ENCODE data around the gene LCE7A. TPM values are rescaled to one million over a fixed set of nuclear protein-coding genes. Genes with fewer than 3 reads are reported as not detected.

Gene LCE7A
- total and polyA plus RNA-seq, 2 of the 4 experiments (the other 2 are of a cell fraction): not detected

DNA sequence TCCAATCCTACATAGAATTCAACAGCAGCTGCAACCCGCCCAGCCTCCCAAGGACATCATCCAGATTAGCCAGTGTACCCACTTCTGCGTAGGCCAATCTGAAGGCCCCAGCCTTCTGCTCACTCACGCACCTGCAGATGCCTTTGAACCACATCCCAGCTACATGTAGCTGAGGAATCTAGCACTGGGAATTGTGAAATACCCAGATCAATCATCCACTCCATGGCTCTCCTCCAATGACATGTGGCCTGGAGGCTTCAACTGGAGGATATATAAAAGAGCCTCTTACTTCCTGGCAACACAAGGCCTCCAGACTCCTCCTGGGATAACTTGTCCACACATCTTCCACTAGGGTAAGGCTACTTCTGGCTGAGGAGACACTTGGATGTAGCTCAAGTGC, 17.2 kb upstream of the LCE7A start, which contains the start of gene LCE6A:
TSS of gene LCE6A (plus strand) at position 301 of the 400 bp plus-strand sequence. CDS start 665 bp downstream, outside the sequence.
- Histone ChIP-seq H2BK5ac (ENCODE audit: low read depth, low read length, poor library complexity, severe bottlenecking) (no peak within 1 kb of the TSS), H3K18ac (ENCODE audit: low read depth, low read length) (no peak within 1 kb of the TSS), H2BK20ac (ENCODE audit: low read depth, low read length) (no peak within 1 kb of the TSS), H2AK5ac (ENCODE audit: low read depth, low read length) (no peak within 1 kb of the TSS), H2BK120ac (ENCODE audit: low read depth, low read length) (no peak within 1 kb of the TSS), H3K4ac (ENCODE audit: low read depth, low read length) (no peak within 1 kb of the TSS), H3K4me1 (ENCODE audit: control insufficient read depth, insufficient read depth, low read length) (no peaks in the 10 kb centered on the region), H3K79me1 (ENCODE audit: low read depth in 1 of 2, low read length in 2 of 2) (no peaks in the 10 kb centered on the region), H2AK9ac (replicated peaks; ENCODE audit: low read depth, low read length, poor library complexity) (no peak within 1 kb of the TSS), H3K56ac (ENCODE audit: extremely low read depth, insufficient read depth, low read length) (no peak within 1 kb of the TSS), H2AFZ (replicated peaks; ENCODE audit: low read length, poor library complexity) (peak within 1 kb of the TSS; percentile 19), H3K9me1 (ENCODE audit: insufficient read depth, low read length) (no peaks in the 10 kb centered on the region), H3K36me3 (ENCODE audit: control insufficient read depth, insufficient read depth, low read length) (no peaks in the 10 kb centered on the region), H2BK15ac (ENCODE audit: low read depth, low read length) (no peak within 1 kb of the TSS), H3K23ac (ENCODE audit: low read depth, low read length) (no peak within 1 kb of the TSS), H4K8ac (ENCODE audit: low read depth in 2 of 2, low read length in 2 of 2) (no peak within 1 kb of the TSS), H4K5ac (ENCODE audit: low read depth, low read length) (no peak within 1 kb of the TSS), H4K20me1 (ENCODE audit: insufficient read depth, low read length) (no peaks in the 10 kb centered on the region), H3K4me3 (ENCODE audit: insufficient read depth, low read depth, low read length) (no peak within 1 kb of the TSS), H3K4me2 (ENCODE audit: low read depth, low read length) (no peak within 1 kb of the TSS), H3K9me3 (ENCODE audit: control insufficient read depth, insufficient read depth, low read length) (no peaks in the 10 kb centered on the region), H3K9ac (ENCODE audit: low read depth, low read length) (no peak within 1 kb of the TSS), H3K27me3 (ENCODE audit: control insufficient read depth, insufficient read depth, low read length) (no peaks in the 10 kb centered on the region), H3K14ac (replicated peaks; ENCODE audit: low read depth, low read length) (no peak within 1 kb of the TSS), H3K27ac (ENCODE audit: insufficient read depth, low read length) (no peak within 1 kb of the TSS), H4K91ac (ENCODE audit: insufficient read depth, low read depth, low read length) (no peak within 1 kb of the TSS)
- ChIA-PET POLR2A (ENCODE audit: unreplicated experiment) (no interaction called here), CTCF (no interaction called here)
- intact Hi-C loops (cut with micrococcal nuclease): no loop called here
- no peak for TF ChIP-seq RFX5 (IDR thresholded peaks at IDR 0.05; ENCODE audit: low read depth, low read length)
- TF ChIP-seq POLR2A (IDR thresholded peaks at IDR 0.05; ENCODE audit: low read depth, low read length): no peak
- no peak for TF ChIP-seq FOS (IDR thresholded peaks at IDR 0.05; ENCODE audit: low read depth, low read length)
- TF ChIP-seq CEBPB (IDR thresholded peaks at IDR 0.05; ENCODE audit: low read depth, low read length): no peak
- ATAC-seq (ENCODE audit: low read depth): no peak
- in situ Hi-C loops (cut with MboI; ENCODE audit: low sequenced_read_pairs): no loop called here
- dilution Hi-C loops (cut with HindIII; ENCODE audit: low sequenced_read_pairs, unreplicated experiment): no loop called here
- WGBS, 2 experiments (ENCODE audit: extremely low coverage in 2 of 2, insufficient read length in 1 of 2): no CpG with 5 or more reads among the region's 3 CpGs
- no peak for DNase-seq
- BruUV-seq (replicated peaks): no TSS peak
